HG03039 (cell line): ENCODE data around the gene METRN.
"Not testable (repeated sequence)": the region's sequence is repeated elsewhere in the genome, so short reads cannot be mapped to it uniquely, and the experiment has no call there.

ENCODE experiments used
- ATAC-seq: cut with Tn5 transposase; IDR thresholded peaks from one replicate; pipeline ENCODE4 v1.9.1; 2021; ENCODE audit warnings: mild to moderate bottlenecking, moderate library complexity; ENCODE audit not compliant: unreplicated experiment

METRN gene

GRCh38 chr16:754121-754607 lies 39.2 kb downstream of the METRN start:
- ATAC-seq: not testable (repeated sequence)

- no peak for ATAC-seq
Observed at GRCh38 chr16:754656-755055, 39.7 kb downstream of the METRN start.

- ATAC-seq: no peak
Observed at GRCh38 chr16:756428-756827, 41.5 kb downstream of the METRN start.

GRCh38 chr16:759110-759910 lies 44.4 kb downstream of the METRN start:
- no peak for ATAC-seq

GRCh38 chr16:760065-760464 lies 45.1 kb downstream of the METRN start:
- no peak for ATAC-seq

GRCh38 chr16:760545-761343 lies 45.8 kb downstream of the METRN start, which contains the start of gene MSLN:
TSS of gene MSLN (plus strand) at chr16:760734. CDS start at chr16:762681, 1,947 bp downstream.
- ATAC-seq: no peak

GRCh38 chr16:761625-762513 lies 47.0 kb downstream of the METRN start:
- no peak for ATAC-seq

- ATAC-seq: no peak
Observed at GRCh38 chr16:762595-763268, 47.8 kb downstream of the METRN start.

GRCh38 chr16:763369-764183 lies 48.7 kb downstream of the METRN start:
- ATAC-seq: no peak

- no peak for ATAC-seq
Observed at GRCh38 chr16:764184-764750, 49.3 kb downstream of the METRN start.

- ATAC-seq: no peak
Observed at GRCh38 chr16:764848-765487, 50.0 kb downstream of the METRN start.

GRCh38 chr16:765488-765865 lies 50.6 kb downstream of the METRN start:
- no peak for ATAC-seq

- ATAC-seq: no peak
Observed at GRCh38 chr16:766008-766819, 51.3 kb downstream of the METRN start.

GRCh38 chr16:766820-767640 lies 52.1 kb downstream of the METRN start:
- ATAC-seq: no peak

- no peak for ATAC-seq
Observed at GRCh38 chr16:767743-768235, 52.9 kb downstream of the METRN start.

GRCh38 chr16:768428-768827 lies 53.5 kb downstream of the METRN start:
- no peak for ATAC-seq
